ENCODE results near the gene PHLDB2. TPM values are rescaled to one million over a fixed set of nuclear protein-coding genes. Genes with fewer than 3 reads are reported as not detected.

PHLDB2 gene
- total RNA-seq, 1 donor from 2014 or later: 45.5 TPM

- DNase-seq (ENCODE audit: low read depth): no peak
- H3K4me3 ChIP-seq (ENCODE audit: low read depth, low read length): no peak overlapping the region
- no peaks in the 10 kb centered on the region for H3K27me3 ChIP-seq (ENCODE audit: control insufficient read depth, insufficient read depth, low read length)
- no peak for TF ChIP-seq CTCF (IDR thresholded peaks at IDR 0.05; ENCODE audit: insufficient read depth, low read length, severe bottlenecking)
- FAIRE-seq: no peak
- peaks cover 7% of the 10 kb centered on the region for H3K36me3 ChIP-seq (ENCODE audit: control insufficient read depth, insufficient read depth, low read length)
Measured at GRCh38 chr3:111970376-111970775, 111.3 kb downstream of the PHLDB2 start.

- no peak overlapping the region for H3K4me3 ChIP-seq (ENCODE audit: low read depth, low read length)
- FAIRE-seq (no peak), DNase-seq (ENCODE audit: low read depth) (no peak)
- TF ChIP-seq CTCF (IDR thresholded peaks at IDR 0.05; ENCODE audit: insufficient read depth, low read length, severe bottlenecking): no peak
- H3K27me3 ChIP-seq (ENCODE audit: control insufficient read depth, insufficient read depth, low read length): no peaks in the 10 kb centered on the region
- peaks cover 7% of the 10 kb centered on the region for H3K36me3 ChIP-seq (ENCODE audit: control insufficient read depth, insufficient read depth, low read length)
Measured at GRCh38 chr3:111971533-111972130, 112.6 kb downstream of the PHLDB2 start.

GRCh38 chr3:111972891-111973290 lies 113.8 kb downstream of the PHLDB2 start:
- DNase-seq (ENCODE audit: low read depth): no peak
- TF ChIP-seq CTCF (IDR thresholded peaks at IDR 0.05; ENCODE audit: insufficient read depth, low read length, severe bottlenecking): no peak
- peaks cover 5% of the 10 kb centered on the region for H3K36me3 ChIP-seq (ENCODE audit: control insufficient read depth, insufficient read depth, low read length)
- no peaks in the 10 kb centered on the region for H3K27me3 ChIP-seq (ENCODE audit: control insufficient read depth, insufficient read depth, low read length)
- no peak for FAIRE-seq
- H3K4me3 ChIP-seq (ENCODE audit: low read depth, low read length): no peak overlapping the region

- DNase-seq (ENCODE audit: low read depth) (no peak), FAIRE-seq (no peak)
- Histone ChIP-seq H3K4me3 (ENCODE audit: low read depth, low read length) (no peak overlapping the region), H3K36me3 (ENCODE audit: control insufficient read depth, insufficient read depth, low read length) (peaks cover 5% of the 10 kb centered on the region), H3K27me3 (ENCODE audit: control insufficient read depth, insufficient read depth, low read length) (no peaks in the 10 kb centered on the region)
- TF ChIP-seq CTCF (IDR thresholded peaks at IDR 0.05; ENCODE audit: insufficient read depth, low read length, severe bottlenecking): no peak
Measured at GRCh38 chr3:111975131-111975530, 116.1 kb downstream of the PHLDB2 start.

- DNase-seq (ENCODE audit: low read depth): no peak
- no peak overlapping the region for H3K4me3 ChIP-seq (ENCODE audit: low read depth, low read length)
- peaks cover 5% of the 10 kb centered on the region for H3K36me3 ChIP-seq (ENCODE audit: control insufficient read depth, insufficient read depth, low read length)
- no peaks in the 10 kb centered on the region for H3K27me3 ChIP-seq (ENCODE audit: control insufficient read depth, insufficient read depth, low read length)
- FAIRE-seq: no peak
- no peak for TF ChIP-seq CTCF (IDR thresholded peaks at IDR 0.05; ENCODE audit: insufficient read depth, low read length, severe bottlenecking)
Measured at GRCh38 chr3:111976254-111976653, 117.2 kb downstream of the PHLDB2 start.
